SU-DHL-6 (cell line): ENCODE measurements around the gene GRIN2A.

Experiments used
- H2AFZ ChIP-seq: fragments of 200-600 bp; sonication (generic); 2 replicates; pipeline ENCODE4 v1.6.1; 2014; ENCODE audit warnings: low read depth, mild to moderate bottlenecking, moderate library complexity, mixed read lengths, antibody characterized with exemption, low read length; ENCODE audit not compliant: severe bottlenecking
- H3F3A ChIP-seq: fragments of 200-600 bp; shearing (Covaris generic); 2 replicates; pipeline ENCODE4 v1.6.0; 2016; ENCODE audit warnings: antibody characterized with exemption, mild to moderate bottlenecking; ENCODE audit not compliant: insufficient read depth
- H3K27ac ChIP-seq: fragments of 200-600 bp; sonication (generic); 2 replicates; pipeline ENCODE4 v1.5.1; 2016; ENCODE audit warnings: low read depth, mild to moderate bottlenecking, low read length, moderate library complexity, mixed read lengths
- H3K27me3 ChIP-seq: fragments of 200-600 bp; sonication (generic), shearing (Covaris generic); 2 replicates; pipeline ENCODE4 v1.6.0; 2014; ENCODE audit warnings: mild to moderate bottlenecking, low read length
- H3K36me3 ChIP-seq: fragments of 200-600 bp; sonication (generic); 2 replicates; pipeline ENCODE4 v1.6.1; 2014; ENCODE audit warnings: mild to moderate bottlenecking, low read length, mixed read lengths
- H3K4me2 ChIP-seq: fragments of 300-600, 200-600 bp; shearing (Covaris generic), sonication (generic); 2 replicates; pipeline ENCODE4 v1.6.0; 2014; ENCODE audit warnings: low read length, low read depth, mild to moderate bottlenecking; ENCODE audit not compliant: poor library complexity, severe bottlenecking
- H3K4me3 ChIP-seq: fragments of 200-600 bp; sonication (generic); 2 replicates; pipeline ENCODE4 v1.5.1; 2014; ENCODE audit warnings: antibody characterized with exemption, low read length, mild to moderate bottlenecking, mixed read lengths; ENCODE audit not compliant: insufficient read depth, poor library complexity, severe bottlenecking
- H3K79me2 ChIP-seq: fragments of 200-600 bp; sonication (generic); 2 replicates; pipeline ENCODE4 v1.6.1; 2014; ENCODE audit warnings: mild to moderate bottlenecking, low read length, moderate library complexity; ENCODE audit not compliant: insufficient read depth
- H3K9ac ChIP-seq: fragments of 200-600 bp; sonication (generic); 2 replicates; pipeline ENCODE4 v1.7.0; 2014; ENCODE audit warnings: mild to moderate bottlenecking, low read length
- H3K9me2 ChIP-seq: fragments of 200-600 bp; sonication (generic); replicated peaks from 2 replicates; pipeline ENCODE4 v1.6.1; 2014; ENCODE audit warnings: low read length; ENCODE audit not compliant: insufficient read depth
- H3K9me3 ChIP-seq: fragments of 200-600 bp; sonication (generic); 2 replicates; pipeline ENCODE4 v1.6.1; 2014; ENCODE audit warnings: low read length, mixed read lengths; ENCODE audit not compliant: insufficient read depth
- H4K20me1 ChIP-seq: fragments of 200-600 bp; sonication (generic); 2 replicates; pipeline ENCODE4 v1.6.1; 2014; ENCODE audit warnings: low read depth, mild to moderate bottlenecking, antibody characterized with exemption, low read length, moderate library complexity, mixed read lengths
- CTCF ChIP-seq: fragments of 200-600 bp; sonication (generic); IDR thresholded peaks from one replicate; pipeline ENCODE4 v1.5.1; 2017; ENCODE audit warnings: antibody characterized with exemption, mild to moderate bottlenecking, low read length, moderate library complexity; ENCODE audit not compliant: insufficient read depth, poor library complexity, severe bottlenecking
- EZH2phosphoT487 ChIP-seq: fragments of 200-600 bp; sonication (generic), shearing (Covaris generic); conservative IDR thresholded peaks from 2 replicates; pipeline ENCODE4 v1.6.1; 2018; ENCODE audit warnings: mild to moderate bottlenecking, antibody characterized with exemption, low read length, moderate library complexity, mixed read lengths

The GRIN2A gene

DNA sequence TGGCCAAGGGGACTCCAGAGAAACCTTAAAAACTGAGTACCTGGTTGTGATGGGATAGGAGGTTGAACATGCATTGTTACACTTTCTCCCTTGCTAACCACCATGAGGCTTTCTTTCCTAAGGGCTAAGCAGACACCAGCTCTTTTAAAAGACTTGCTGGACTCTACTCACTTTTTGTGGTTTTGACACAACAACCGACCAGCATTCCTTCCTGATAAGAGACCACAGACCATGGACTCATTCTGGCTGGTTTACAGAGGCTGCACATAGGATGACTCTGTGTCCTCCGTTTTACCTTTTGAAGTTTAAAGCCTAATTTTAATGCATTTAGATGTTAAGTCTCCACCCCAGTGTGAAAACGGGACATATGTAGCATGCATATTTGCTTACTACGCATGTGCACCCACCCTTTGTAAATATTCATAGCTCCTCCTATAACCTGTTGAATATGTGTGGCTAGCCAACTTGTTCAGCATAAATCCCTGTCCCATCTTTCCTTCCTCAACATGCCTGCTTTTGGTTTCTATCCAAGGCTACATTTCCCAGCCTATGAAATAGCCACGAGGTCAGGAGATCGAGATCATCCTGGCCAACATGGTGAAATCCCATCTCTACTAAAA is 475.9 kb downstream of the GRIN2A start:
- H3K79me2 ChIP-seq, result no peaks in the 10 kb centered on the region
- H3K9ac ChIP-seq, result no peak overlapping the region
- no peaks in the 10 kb centered on the region for H4K20me1 ChIP-seq
- no peak overlapping the region for H3K4me3 ChIP-seq
- no peaks in the 10 kb centered on the region for H3K36me3 ChIP-seq
- H3K9me2 ChIP-seq, result no peaks in the 10 kb centered on the region
- H3K4me2 ChIP-seq, result no peak overlapping the region
- no peaks in the 10 kb centered on the region for H3F3A ChIP-seq
- no peak overlapping the region for H3K27ac ChIP-seq
- no peak for TF ChIP-seq CTCF
- TF ChIP-seq EZH2phosphoT487, result no peak
- H3K27me3 ChIP-seq, result no peaks in the 10 kb centered on the region
- no peak overlapping the region for H2AFZ ChIP-seq
- H3K9me3 ChIP-seq, result no peaks in the 10 kb centered on the region

- no peaks in the 10 kb centered on the region for H3K9me2 ChIP-seq
- no peak overlapping the region for H3K27ac ChIP-seq
- no peak overlapping the region for H2AFZ ChIP-seq
- H3K36me3 ChIP-seq, result no peaks in the 10 kb centered on the region
- no peaks in the 10 kb centered on the region for H3K79me2 ChIP-seq
- no peaks in the 10 kb centered on the region for H3K9me3 ChIP-seq
- H3K27me3 ChIP-seq, result no peaks in the 10 kb centered on the region
- H3K4me3 ChIP-seq, result no peak overlapping the region
- H3F3A ChIP-seq, result no peaks in the 10 kb centered on the region
- TF ChIP-seq CTCF, result no peak
- TF ChIP-seq EZH2phosphoT487, result no peak
- H3K4me2 ChIP-seq, result no peak overlapping the region
- no peaks in the 10 kb centered on the region for H4K20me1 ChIP-seq
- H3K9ac ChIP-seq, result no peak overlapping the region
Measured at GRCh38 chr16:9703731-9704130, 478.5 kb downstream of the GRIN2A start.
